HG03108 (cell line): ENCODE measurements around the gene ADAMTS17.

Source experiments
- ATAC-seq: cut with Tn5 transposase; IDR thresholded peaks from one replicate; pipeline ENCODE4 v1.9.1; 2021; ENCODE audit warnings: moderate library complexity; ENCODE audit not compliant: unreplicated experiment

The ADAMTS17 gene

DNA sequence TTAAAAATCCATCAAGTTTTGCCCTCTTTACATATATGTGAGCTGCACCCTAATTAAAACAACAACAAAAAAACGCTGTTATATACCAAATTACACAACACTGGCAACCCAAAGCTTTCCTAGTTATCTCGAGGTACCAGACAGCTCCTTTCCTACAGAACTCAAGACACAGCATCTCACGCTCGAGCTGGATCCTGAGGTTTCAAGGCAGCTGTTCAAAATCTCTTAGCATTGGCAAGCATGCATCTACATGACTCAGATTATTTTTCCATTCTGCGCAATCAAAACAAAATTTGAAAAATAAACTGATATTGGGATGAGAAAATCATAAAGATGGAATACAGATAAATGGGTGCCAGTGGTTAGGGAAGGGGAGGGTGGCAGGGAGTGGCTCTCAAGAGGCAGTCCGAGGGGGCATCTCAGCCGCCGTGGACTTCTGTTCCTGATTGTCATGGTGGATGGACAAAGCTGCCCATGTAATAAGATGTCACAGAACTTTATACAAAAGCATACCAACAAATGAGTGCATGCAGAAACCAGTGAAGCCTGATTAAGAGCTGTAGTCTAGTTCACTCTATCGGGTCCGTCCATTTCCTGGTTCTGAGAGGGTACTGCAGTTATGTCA, 91.5 kb downstream of the ADAMTS17 start:
- no peak for ATAC-seq

DNA sequence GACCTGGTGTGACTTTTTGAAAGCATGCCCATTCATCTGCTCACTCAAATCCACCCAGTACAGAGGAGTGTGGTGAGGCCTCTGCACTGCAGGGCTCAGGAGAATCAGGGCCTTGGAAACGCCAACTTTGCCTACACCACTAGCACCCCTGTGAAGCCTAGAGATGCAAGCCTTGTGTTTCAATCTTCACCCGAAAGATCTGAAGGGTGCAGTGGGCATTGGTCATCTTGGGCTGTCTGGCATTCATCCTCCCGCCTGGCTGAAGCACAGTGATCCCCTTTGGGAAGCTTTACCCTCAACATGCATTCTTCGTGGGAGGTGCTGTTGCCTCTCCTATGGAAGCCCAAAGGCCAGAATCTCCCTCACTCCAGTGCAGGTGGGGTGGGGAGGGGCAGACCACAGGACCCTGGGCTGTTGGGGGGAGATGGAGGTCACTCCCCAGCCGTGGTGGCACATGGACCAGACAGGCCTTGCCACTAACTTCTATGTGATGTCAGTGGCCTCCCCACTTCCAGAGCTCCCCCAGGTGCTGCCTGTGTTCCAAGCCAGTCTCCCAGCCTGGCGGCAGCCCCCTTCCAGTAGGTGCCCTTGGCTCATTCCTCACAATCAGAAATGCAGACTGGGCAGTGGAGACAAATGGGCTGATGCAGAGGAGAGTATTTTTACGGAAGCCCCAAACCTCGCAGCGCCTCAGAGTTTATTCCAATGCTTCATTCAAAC, 92.5 kb downstream of the ADAMTS17 start:
- ATAC-seq, result no peak

DNA sequence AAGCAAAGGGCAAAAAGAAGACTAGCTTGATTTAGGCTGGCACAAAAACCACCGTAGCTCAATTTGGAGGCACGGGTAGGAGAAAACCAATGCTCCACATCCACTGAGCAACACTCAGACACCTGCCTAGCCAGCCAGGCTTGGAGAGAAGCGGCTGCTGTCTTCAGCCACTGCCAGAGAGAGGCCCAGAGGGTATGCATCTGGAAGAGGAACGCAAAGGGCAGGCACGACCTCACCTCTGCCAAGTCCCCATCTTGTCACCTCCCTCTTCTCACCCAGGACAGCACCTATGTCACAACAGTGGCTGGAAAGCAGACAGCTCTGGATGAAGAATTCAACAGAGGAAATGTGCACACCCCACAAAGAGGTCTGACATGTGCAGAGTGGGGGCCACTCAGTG, 93.5 kb downstream of the ADAMTS17 start:
- no peak for ATAC-seq

DNA sequence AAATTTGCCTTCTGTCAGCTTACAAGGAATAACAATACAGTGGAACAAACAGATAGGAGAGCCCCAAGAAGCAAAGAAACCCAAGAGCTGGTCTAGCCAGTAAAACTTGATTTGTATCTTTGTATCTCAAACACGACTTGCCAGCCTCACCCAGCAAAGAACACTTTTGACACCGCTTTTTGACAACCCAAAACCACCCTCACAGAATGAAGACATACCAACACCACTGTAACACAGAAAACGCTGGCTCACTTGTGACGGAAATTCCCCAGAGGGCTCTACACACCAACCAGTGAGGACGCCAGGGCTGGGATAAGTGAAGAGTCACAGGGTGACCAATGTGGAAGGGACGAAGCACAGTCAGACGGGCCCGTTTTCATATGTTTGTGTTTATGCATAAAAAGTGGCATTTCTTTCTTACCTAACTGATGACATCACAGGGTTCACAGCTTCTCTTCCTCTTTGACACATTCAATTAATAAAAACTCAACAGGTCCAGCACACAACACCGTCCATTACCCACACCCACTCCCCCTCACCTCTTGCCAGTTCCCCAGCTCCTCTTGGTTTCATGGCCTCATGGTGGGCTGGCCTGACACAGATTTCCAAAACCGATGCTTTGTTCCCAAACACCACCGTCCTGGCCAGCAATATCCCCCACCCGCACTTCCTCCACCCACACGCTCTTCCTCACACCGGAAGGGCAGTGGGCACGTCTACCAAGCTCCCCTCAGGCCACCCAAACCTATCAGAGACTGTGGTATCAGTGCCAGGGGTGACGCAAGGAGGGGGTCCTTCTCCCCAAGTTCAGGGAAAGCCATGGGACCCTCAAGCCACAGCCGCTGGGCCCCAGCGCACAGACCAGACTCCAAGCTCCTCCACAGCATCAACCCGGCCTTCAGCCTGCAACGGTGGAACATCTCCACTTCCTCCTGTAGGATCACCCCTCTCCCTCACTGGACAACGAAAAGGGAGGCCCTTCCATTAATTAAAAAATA, 94.2 kb downstream of the ADAMTS17 start:
- no peak for ATAC-seq

DNA sequence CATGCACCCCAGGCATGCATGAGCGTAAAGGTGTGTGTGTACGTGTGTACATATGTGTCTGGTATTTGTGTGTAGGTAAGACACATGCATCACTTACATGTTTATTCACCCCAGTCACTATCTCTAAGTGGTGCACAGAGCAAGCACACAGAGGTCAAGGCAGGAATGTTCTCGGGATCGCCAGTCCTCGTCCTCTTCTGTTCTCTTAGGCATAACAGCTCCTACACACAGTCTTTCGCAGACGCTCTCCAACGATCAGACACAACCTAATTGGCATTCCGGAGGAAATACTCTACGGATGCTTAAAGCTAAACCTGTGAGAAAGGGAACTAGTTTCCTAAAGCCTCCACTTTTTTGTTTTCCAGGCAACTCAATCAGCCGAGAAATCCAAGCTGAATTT, 95.9 kb downstream of the ADAMTS17 start:
- ATAC-seq, result no peak

DNA sequence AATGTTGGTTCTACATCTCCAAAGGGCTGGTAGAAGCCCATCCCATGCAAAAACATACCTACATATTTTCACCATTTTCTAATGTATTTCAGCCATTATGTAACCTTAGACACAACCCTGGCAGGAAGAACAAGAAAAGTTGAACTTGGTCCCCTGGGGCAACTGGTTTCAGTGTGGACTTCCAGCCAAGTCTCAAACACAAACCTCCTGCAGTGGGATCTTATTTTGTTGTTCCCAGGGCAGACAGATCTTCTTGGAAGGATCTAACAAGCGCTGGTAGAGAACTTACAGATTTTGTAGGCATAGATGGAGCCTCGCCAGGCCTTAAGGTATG, 96.3 kb downstream of the ADAMTS17 start:
- ATAC-seq, result no peak

DNA sequence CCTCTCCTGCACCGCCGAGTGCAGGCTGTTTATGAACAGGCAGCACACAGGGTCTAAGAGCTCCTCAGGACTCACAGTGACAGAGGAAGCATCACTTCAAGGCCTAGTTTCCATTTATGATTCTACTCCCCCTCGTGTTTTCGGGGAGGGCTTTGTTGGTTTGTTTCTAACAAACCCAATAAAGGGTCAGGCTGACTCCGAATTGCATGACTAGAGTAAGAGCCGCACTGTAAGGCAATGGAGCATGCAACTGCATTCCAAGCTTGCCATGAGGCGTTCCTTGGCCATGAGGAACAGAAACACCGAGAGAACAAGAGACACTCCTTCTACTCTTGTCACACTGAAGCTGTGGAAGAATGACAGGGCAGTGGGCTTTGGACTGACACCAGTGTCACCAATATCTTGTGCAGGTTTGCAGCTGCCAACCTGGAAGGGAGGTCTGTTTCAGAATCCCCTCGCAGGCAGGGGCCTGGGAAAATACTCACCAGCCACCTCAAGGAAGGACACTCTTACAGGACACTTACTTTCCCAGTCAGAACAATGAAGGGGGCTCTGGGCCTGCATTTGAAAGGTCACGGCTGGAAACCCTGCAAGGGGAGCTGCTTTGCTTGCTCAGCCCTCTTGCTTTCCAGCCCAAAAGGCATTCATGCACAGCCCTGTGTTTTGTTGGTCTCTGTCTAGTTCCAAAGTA, 96.8 kb downstream of the ADAMTS17 start:
- ATAC-seq, result no peak

DNA sequence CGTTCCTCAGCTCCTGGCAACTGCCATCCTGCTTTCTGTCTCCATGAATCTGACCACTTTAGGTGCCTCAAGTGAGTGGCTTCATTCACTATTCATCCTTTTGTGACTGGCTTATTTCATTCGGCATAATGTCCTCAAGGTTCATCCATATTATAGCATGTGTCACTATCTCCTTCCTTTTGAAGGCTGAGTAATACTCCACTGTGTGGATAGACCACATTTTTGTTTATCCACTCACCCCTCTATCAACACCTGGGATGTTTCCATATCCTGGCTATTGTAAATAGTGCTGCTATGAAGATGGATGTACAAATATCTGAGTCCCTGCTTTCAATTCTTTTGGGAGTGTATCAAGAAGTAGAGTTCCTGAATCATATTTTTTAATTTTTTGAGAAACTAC, 98.8 kb downstream of the ADAMTS17 start:
- no peak for ATAC-seq

DNA sequence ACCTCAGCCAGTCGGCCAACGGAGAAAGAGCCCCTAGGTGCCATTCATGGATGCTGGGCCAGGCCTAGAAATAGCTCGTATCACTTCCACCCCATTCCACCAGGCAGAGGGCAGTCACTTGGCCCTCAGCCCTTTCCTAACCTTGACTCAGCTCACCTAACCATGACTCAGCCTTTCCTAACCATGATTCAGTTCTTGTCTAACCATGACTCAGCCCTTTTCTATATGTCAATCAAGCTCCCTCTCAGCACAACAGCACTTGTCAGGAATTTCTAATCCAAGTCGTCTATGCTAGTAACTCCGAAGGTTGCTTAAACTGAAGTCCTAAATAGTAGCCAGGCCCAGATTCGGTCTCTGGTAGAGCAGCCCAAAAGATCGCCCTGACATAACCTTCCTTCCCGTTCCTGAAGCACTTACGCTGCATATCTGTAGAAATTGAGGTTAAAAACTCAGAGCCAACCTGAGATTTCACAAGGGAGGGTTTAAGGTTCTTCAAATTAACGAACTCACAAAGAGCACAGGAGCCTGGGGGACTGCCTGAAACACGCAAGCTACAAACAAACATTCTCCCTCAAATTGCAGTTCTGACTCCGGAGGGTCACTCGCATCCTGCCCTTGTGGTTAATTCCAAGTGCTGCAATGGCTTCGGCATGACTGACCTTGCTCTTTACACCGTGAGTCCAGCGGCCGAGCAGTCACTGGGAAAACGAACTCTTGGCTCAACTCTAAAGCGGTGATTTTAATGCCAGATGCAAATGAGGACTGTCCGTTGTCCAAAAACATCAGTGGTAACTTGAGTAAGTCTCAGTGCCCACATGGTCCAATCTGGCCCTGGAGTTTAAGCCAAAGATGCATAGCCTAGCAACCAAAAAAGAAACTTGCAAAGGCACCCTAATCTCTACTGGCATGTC, 99.9 kb downstream of the ADAMTS17 start:
- no peak for ATAC-seq

DNA sequence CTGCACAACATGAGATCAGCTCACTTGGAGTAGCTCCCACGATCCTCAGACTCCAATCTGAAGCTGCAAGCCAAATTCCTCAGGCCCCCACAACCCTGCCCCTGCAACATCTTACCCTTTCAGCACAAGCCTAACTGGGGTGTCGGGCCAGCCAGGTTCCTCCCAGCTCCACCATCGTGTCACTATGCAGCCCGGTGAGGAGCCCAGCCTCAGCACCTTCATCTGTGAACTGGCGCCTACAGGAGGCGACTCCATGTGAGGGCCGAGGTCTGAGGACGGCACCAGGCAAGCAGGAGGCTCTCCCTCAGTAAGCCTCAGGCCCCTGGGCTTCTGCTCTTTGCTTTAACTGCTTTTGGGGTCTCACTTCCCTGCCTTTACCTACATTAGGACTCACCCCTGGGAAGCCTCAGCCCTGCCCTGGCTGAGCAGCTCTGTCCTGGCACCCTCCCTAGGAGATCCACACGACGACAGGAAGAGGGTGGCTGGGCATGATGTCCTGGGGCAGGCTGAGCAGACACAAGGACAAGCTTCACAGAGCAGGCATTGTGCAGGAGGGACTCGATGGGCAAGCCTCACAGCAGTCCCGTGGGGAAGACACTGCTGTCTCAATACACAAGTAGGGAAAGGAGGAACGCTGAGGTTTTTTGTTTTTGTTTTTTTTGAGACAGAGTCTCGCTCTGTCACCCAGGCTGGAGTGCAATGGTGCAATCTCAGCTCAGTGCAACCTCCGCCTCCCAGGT, 104.6 kb downstream of the ADAMTS17 start:
- no peak for ATAC-seq

DNA sequence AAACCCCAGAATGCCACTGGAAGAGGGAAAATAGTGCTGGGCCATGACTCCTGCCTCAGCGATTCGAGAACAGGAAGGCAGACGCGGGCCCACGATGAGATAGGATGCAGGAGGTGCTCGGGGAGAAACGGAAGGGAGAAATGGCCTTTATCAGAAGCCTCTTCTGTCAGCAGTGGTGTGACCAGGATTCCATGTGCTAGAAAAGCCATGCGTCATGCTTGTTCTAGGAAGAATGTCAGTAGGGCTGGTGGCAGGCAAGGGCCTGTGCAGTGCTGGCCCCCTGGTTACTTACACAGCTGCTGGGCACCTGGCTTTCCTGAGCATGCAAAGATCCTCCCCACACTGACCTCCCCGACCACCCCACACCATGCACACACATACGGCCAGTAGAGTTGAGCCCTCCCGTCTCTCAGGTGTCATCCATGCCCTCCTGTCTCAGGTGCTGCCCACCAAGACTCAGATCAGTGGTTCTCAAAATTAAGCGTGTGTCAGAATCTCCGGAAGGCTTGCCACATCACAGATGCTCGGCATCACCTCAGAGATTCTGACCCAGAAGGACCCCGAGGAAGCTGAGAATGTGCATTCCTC, 106.7 kb downstream of the ADAMTS17 start:
- ATAC-seq, result no peak

DNA sequence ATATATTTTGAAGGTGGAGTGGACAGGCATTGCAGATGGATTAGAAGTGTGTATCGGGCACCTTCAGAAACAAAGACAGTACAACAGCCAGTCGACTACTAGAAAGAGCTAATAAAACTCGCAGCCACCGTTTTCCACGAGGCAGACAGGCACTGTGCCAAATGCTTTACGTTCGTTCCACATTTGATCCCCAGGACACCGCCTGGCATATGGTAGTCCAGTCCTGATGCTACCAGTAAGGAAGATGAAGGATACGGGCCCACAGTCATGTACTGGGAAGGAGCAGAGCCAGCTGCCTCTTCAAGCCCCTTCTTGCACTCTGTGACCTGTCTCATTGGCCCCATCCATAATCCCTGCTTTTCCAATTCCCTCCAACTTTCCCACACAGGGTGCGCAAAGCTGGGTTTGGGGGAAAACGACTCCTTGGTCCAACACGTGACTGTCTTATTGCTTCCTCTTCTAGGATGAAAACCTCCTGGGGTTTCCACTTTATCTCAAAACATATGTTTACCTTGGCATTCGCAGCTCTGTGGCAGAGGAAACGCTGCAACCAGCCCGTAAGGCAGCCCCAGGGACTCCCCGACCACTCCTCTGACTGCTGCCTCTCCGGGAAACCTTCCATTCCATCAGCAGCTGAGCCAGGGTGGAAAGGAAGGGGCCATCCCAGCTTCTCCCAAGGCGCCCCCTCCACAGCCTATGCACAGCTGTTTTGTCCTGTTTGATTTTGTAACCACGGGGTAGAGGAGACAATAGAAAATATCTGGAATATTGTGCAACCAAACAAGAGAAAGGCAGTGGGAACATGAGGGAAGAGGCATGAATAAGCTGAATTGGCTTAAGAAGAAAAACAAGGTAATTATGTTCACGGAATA, 107.4 kb downstream of the ADAMTS17 start:
- ATAC-seq, result no peak

DNA sequence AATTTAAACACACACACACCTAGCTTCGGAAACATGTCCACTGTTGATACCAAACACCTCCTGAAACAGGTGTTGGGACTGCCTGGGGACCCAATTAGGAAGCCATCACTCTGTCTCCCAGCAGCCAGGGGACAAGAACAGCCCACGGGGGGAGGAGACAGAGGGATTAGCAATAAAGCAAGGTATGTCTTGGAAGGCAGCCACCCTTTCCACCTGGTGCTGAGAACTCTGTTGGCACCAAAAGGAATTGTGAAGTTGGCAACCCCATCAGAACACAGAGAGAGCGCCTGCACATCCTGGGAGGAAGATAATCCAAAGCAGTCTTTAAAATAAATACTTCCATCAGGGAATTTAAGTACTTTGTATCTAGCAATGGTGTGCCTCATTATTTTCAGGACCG, 111.0 kb downstream of the ADAMTS17 start:
- no peak for ATAC-seq

DNA sequence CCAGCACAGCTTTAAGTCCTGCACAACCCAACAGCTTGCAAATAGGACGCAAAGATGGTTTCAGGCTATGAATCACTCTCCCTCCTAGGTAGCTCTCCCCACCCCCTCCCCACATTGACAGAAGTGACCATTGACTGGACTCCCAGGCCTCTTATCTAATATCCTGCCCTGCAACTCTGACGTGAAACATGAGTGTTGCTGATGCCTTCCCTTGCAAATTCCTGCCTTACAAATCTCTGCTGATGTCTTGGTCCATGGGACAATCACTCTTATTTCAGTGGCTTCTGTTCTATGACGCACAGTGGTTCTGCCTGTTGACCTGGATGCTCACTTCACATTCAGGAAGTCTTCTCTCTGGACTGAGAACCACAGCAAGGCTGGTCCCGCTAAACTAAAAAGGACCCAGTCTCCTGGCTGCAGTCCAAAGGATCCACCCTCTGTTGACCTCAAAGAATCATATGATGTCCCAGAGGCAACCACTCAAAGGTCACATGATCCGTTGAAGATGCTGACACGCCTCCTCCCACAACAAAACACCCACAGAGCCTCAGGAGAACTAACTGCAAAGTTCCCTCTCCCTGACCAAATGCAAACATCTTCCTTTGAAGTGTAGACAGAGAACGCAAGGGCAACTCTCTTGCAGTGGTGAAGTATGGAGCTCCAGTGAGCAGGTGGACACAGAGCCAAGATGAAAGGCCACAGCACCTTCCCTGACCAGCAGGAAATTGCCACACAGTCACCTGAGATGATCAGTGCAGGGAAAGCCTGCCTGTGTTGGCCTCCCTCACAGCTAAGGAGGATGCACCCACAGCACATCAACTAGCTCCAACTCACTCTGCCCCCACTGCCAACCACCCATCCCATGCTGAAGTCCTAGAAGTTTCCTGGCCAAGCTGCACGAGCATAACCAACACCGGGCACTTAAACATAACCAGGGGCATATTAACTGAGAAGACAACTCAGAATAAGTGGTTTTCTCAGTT, 112.3 kb downstream of the ADAMTS17 start:
- ATAC-seq, result no peak

DNA sequence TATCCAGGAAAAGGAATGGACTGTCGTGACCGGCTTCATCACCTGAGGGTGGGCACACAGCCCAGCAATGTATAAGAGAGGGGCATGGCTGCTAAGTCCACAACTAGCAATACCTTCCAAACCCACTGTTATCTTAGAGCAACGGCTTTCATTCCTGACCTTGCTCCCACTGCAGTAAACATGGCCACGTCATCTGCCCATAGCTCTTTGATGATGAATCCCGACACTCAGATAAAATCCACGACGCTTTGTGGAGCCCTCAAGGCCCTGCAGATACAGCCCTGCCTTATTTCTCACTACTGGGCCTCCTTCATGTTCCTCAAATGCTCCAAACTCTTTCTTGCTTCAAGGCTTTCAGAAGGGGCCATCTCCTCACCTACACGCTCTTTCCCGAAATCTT, 114.0 kb downstream of the ADAMTS17 start:
- no peak for ATAC-seq

DNA sequence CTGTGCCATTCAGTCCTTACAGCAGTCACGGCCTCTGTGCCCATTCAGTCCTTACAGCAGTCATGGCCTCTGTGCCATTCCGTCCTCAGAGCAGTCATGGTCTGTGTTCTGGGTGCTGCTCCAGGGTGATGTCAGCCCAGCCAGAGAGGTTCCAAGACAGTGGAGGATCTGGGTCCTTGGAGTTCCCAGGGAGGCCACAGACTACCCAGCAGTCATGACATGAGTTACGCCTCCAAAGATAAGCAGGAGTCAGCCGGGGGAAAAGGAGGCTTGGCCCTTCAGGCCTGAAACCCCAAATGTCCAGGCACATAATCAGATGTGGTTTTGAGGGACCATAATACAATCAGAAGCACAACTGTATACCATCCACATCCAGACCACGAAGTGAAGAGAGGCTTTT, 115.7 kb downstream of the ADAMTS17 start:
- ATAC-seq, result no peak
